ENCODE data around the gene CNOT4. TPM values are rescaled to one million over a fixed set of nuclear protein-coding genes. Genes with fewer than 3 reads are reported as not detected.

CNOT4 gene
- total RNA-seq, 1 donor from 2014 or later, result 9.4 TPM

- H3K4me3 ChIP-seq (ENCODE audit: low read depth, low read length), result no peak overlapping the region
- no peak for DNase-seq (ENCODE audit: low read depth)
- TF ChIP-seq CTCF (conservative IDR thresholded peaks at IDR 0.05; ENCODE audit: low read depth, low read length), result no peak
Measured at GRCh38 chr7:135391514-135391913, 118.4 kb downstream of the CNOT4 start.

- DNase-seq (ENCODE audit: low read depth), result no peak
- TF ChIP-seq CTCF (conservative IDR thresholded peaks at IDR 0.05; ENCODE audit: low read depth, low read length), result no peak
- H3K4me3 ChIP-seq (ENCODE audit: low read depth, low read length), result no peak overlapping the region
Measured at GRCh38 chr7:135390829-135391228, 119.1 kb downstream of the CNOT4 start.

GRCh38 chr7:135389971-135390370, 119.9 kb downstream of the CNOT4 start:
- no peak for DNase-seq (ENCODE audit: low read depth)
- no peak for TF ChIP-seq CTCF (conservative IDR thresholded peaks at IDR 0.05; ENCODE audit: low read depth, low read length)
- no peak overlapping the region for H3K4me3 ChIP-seq (ENCODE audit: low read depth, low read length)

GRCh38 chr7:135388616-135389015, 121.3 kb downstream of the CNOT4 start:
- no peak for TF ChIP-seq CTCF (conservative IDR thresholded peaks at IDR 0.05; ENCODE audit: low read depth, low read length)
- no peak for DNase-seq (ENCODE audit: low read depth)
- H3K4me3 ChIP-seq (ENCODE audit: low read depth, low read length), result no peak overlapping the region

GRCh38 chr7:135386776-135387175, 123.1 kb downstream of the CNOT4 start:
- no peak overlapping the region for H3K4me3 ChIP-seq (ENCODE audit: low read depth, low read length)
- DNase-seq (ENCODE audit: low read depth), result no peak
- no peak for TF ChIP-seq CTCF (conservative IDR thresholded peaks at IDR 0.05; ENCODE audit: low read depth, low read length)

GRCh38 chr7:135386181-135386580, 123.7 kb downstream of the CNOT4 start:
- no peak for DNase-seq (ENCODE audit: low read depth)
- TF ChIP-seq CTCF (conservative IDR thresholded peaks at IDR 0.05; ENCODE audit: low read depth, low read length), result no peak
- no peak overlapping the region for H3K4me3 ChIP-seq (ENCODE audit: low read depth, low read length)

- no peak overlapping the region for H3K4me3 ChIP-seq (ENCODE audit: low read depth, low read length)
- DNase-seq (ENCODE audit: low read depth), result no peak
- no peak for TF ChIP-seq CTCF (conservative IDR thresholded peaks at IDR 0.05; ENCODE audit: low read depth, low read length)
Measured at GRCh38 chr7:135385209-135385608, 124.7 kb downstream of the CNOT4 start.
